ENCODE measurements around the gene KCNH5. TPM values are rescaled to one million over a fixed set of nuclear protein-coding genes. Genes with fewer than 3 reads are reported as not detected.

The KCNH5 gene
- under 0.01 and 0.15 TPM in 2 replicates for total RNA-seq (ENCODE audit: low replicate concordance)

GRCh38 chr14:63045234-63045611 lies at the start of gene KCNH5:
Gene KCNH5, minus strand, starts transcription at chr14:63045458. Its CDS starts 272 bp downstream, at chr14:63045186.

Other genes with a start within 250 kb of the KCNH5 start
- gene RHOJ, start 159.0 kb upstream of the KCNH5 start, total RNA-seq (ENCODE audit: low replicate concordance): 10.5 and 41.2 TPM in 2 replicates